Vagina (tissue), 2 donors: ENCODE measurements around the gene CPD.

ENCODE experiments used
- CTCF ChIP-seq, 3 experiments: fragments of 450-650 bp in 2 of 3; fragments of 200-600 bp in 1 of 3; sonication (generic) in 1 of 3; IDR thresholded peaks; one replicate each; pipeline ENCODE4 v1.5.1; 2017 to 2019; ENCODE audit warnings: antibody characterized with exemption in 3 of 3, mild to moderate bottlenecking in 2 of 3, moderate library complexity in 2 of 3
- POLR2A ChIP-seq, 2 donors: fragments of 450-650 bp; IDR thresholded peaks; one replicate each; pipeline ENCODE4 v1.6.1; 2017; ENCODE audit warnings: antibody characterized with exemption in 2 of 2, mild to moderate bottlenecking in 2 of 2, moderate library complexity in 2 of 2

- TF ChIP-seq CTCF (IDR thresholded peaks at IDR 0.05) (no peak), POLR2A (IDR thresholded peaks at IDR 0.05) (no peak)
Measured at GRCh38 chr17:30401097-30401496, 22.4 kb downstream of the CPD start.
